ENCODE data around the gene RPP25L. TPM values are rescaled to one million over a fixed set of nuclear protein-coding genes. Genes with fewer than 3 reads are reported as not detected.

RPP25L gene
- total RNA-seq, 1 experiment from 2014 or later: 25.0 TPM

DNA sequence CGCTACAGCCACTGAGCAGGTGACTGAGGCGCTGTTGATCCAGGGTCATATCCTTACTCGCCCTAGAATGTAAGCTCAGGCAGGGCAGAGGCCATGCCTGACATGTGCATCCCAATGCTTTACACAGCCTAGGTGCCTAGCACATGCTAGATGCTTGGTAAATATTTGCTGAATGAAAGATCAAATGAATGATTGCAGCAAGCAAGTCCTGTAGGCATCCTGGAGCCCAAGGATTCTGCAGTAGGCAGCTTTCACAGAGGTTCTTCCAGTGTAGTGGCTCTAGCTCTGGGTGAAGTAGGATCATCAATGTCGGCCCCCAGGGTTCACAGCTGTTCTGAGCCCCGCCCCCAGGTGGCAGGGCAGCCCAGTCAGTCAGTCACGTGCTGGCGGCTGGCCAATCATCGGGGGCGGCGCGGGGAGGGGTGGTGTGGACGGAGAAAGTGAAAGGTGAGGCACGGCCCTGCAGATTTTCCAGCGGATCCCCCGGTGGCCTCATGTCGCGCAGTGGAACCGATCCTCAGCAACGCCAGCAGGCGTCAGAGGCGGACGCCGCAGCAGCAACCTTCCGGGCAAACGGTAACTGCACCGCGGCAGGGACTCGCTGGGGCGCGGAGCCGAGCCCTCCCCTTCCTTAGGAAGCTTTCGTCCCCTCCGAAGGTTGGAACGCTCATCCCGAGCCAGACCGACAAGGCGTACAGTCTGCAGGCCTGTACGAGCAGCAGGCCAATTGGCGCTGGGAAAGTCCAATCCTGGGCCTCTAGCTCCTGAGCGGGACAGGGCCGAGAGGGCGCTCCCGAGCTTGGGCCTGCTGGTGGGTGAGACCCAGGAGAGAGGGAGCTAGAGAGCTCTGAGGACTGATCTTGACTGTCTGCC is 34.5 kb upstream of the RPP25L start, which contains the start of gene GALT:
Gene GALT, plus strand, starts transcription at position 465 of the 873 bp plus-strand sequence. Its CDS starts 30 bp downstream, at position 495.
- Histone ChIP-seq H3K9ac (ENCODE audit: low read length) (peak within 1 kb of the TSS; percentile 77), H3K9me3 (ENCODE audit: low read length) (no peaks in the 10 kb centered on the region), H3K36me3 (ENCODE audit: low read depth, low read length) (no peaks in the 10 kb centered on the region), H2AFZ (ENCODE audit: low read length) (peak within 1 kb of the TSS; percentile 67), H3K4me1 (ENCODE audit: insufficient read depth, low read length) (peaks cover 13% of the 10 kb centered on the region; the same call in 1 of the 2 replicates), H3K4me2 (ENCODE audit: low read length) (peak within 1 kb of the TSS; percentile 92), H3K9me2 (replicated peaks; ENCODE audit: low read length) (no peaks in the 10 kb centered on the region), H3K4me3 (ENCODE audit: low read length) (peak within 1 kb of the TSS; percentile 81), H3K27me3 (ENCODE audit: low read length) (no peaks in the 10 kb centered on the region), H3K79me2 (ENCODE audit: low read length) (peaks cover 10% of the 10 kb centered on the region; the same call in 1 of the 2 replicates), H4K20me1 (ENCODE audit: low read length) (no peaks in the 10 kb centered on the region), H3F3A (ENCODE audit: low read length, unreplicated experiment) (no peaks in the 10 kb centered on the region), H3K27ac (ENCODE audit: low read length) (no peak within 1 kb of the TSS)
- TF ChIP-seq EZH2phosphoT487 (IDR thresholded peaks at IDR 0.05; ENCODE audit: borderline replicate concordance, low read length): no peak
- TF ChIP-seq, protein P1, sequence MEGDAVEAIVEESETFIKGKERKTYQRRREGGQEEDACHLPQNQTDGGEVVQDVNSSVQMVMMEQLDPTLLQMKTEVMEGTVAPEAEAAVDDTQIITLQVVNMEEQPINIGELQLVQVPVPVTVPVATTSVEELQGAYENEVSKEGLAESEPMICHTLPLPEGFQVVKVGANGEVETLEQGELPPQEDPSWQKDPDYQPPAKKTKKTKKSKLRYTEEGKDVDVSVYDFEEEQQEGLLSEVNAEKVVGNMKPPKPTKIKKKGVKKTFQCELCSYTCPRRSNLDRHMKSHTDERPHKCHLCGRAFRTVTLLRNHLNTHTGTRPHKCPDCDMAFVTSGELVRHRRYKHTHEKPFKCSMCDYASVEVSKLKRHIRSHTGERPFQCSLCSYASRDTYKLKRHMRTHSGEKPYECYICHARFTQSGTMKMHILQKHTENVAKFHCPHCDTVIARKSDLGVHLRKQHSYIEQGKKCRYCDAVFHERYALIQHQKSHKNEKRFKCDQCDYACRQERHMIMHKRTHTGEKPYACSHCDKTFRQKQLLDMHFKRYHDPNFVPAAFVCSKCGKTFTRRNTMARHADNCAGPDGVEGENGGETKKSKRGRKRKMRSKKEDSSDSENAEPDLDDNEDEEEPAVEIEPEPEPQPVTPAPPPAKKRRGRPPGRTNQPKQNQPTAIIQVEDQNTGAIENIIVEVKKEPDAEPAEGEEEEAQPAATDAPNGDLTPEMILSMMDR (conservative IDR thresholded peaks at IDR 0.05; ENCODE audit: low read depth, low read length): peak; percentile 51
- no peak for TF ChIP-seq EZH2 (IDR thresholded peaks at IDR 0.05; ENCODE audit: low read length, unreplicated experiment)
- peak; percentile 73 for ATAC-seq
- ChIA-PET CTCF (interaction anchor here (0.6 to 1.6 kb wide), 4 partner anchors 9 to 56 kb away, joined by 3 to 5 read pairs (median 3); partner anchors contain the start of gene SIGMAR1), POLR2A (ENCODE audit: unreplicated experiment) (interaction anchor here (1.3 kb wide), 1 partner anchor 9 kb away, joined by 3 read pairs; the partner anchor contains the start of gene SIGMAR1)
- intact Hi-C loops (cut with micrococcal nuclease): no loop called here
- peak; percentile 67 for DNase-seq
- BruUV-seq (replicated peaks): TSS peak; percentile 49

DNA sequence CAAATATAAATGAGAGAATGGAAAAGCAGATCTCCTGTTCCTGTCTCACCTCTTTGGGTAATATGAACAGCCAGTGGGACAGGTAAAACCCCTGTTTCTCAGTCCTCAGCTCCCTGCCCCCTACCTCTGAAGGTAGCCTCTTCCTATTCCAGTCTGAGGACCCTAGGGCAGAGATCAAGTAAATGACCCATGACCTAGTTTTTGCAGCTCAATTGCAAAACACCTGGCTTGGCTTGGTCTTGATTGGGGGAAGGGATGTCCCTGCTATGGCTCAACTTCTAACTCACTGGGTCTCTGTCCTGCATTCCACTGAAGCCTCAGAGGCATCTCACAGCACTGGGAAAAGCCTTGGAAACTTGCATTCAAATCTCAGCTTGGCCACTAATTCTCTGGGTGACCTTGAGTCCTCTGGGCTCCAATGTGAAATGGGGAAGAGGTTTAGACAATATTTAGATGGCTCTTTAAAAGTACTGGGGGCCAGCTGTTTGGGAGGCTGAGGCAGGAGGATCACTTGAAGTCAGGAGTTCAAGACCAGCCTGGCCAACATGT is 32.9 kb upstream of the RPP25L start:
- no peak for ATAC-seq
- TF ChIP-seq, protein P1 (conservative IDR thresholded peaks at IDR 0.05; ENCODE audit: low read depth, low read length): no peak
- H3K4me1 ChIP-seq (ENCODE audit: insufficient read depth, low read length): peaks cover 12% of the 10 kb centered on the region; the same call in 1 of the 2 replicates
- no TSS peak for BruUV-seq (replicated peaks)
- H4K20me1 ChIP-seq (ENCODE audit: low read length): no peaks in the 10 kb centered on the region
- CTCF ChIA-PET: no interaction called here
- H3K9me2 ChIP-seq (replicated peaks; ENCODE audit: low read length): no peaks in the 10 kb centered on the region
- H3K36me3 ChIP-seq (ENCODE audit: low read depth, low read length): no peaks in the 10 kb centered on the region
- H3K27ac ChIP-seq (ENCODE audit: low read length): no peak overlapping the region
- intact Hi-C loops (cut with micrococcal nuclease): no loop called here
- H3K4me2 ChIP-seq (ENCODE audit: low read length): no peak overlapping the region
- H3K79me2 ChIP-seq (ENCODE audit: low read length): peaks cover 10% of the 10 kb centered on the region; the same call in 1 of the 2 replicates
- H3K9ac ChIP-seq (ENCODE audit: low read length): no peak overlapping the region
- no peaks in the 10 kb centered on the region for H3F3A ChIP-seq (ENCODE audit: low read length, unreplicated experiment)
- H3K27me3 ChIP-seq (ENCODE audit: low read length): no peaks in the 10 kb centered on the region
- H2AFZ ChIP-seq (ENCODE audit: low read length): no peak overlapping the region
- no peaks in the 10 kb centered on the region for H3K9me3 ChIP-seq (ENCODE audit: low read length)
- no peak overlapping the region for H3K4me3 ChIP-seq (ENCODE audit: low read length)
- POLR2A ChIA-PET (ENCODE audit: unreplicated experiment): no interaction called here
- DNase-seq: no peak
